ENCODE measurements around the gene PCDHGC4. TPM values are rescaled to one million over a fixed set of nuclear protein-coding genes. Genes with fewer than 3 reads are reported as not detected.

The PCDHGC4 gene
- total RNA-seq, 2 experiments from 2014 or later = not detected

DNA sequence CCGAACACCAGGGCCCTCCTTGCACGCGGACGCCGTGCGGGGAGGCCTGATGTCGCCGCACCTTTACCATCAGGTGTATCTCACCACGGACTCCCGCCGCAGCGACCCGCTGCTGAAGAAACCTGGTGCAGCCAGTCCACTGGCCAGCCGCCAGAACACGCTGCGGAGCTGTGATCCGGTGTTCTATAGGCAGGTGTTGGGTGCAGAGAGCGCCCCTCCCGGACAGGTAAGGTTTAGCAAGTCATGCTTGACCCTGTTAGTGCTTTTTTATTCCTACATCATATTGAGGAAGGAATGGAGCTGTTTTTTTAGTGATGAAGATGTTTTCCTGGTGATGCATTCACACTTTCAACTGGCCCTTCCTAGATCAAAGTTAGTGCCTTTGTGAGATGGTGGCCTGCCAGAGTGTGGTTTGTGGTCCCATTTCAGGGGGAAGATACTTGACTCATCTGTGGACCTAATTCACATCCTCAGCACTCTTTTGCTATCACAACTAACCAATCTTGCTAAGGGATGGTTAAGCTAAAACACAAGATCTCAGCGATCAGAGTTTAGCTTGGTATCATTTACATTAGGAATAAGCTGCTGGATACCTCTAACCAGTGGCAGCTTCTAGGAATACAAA, 6.4 kb upstream of the PCDHGC4 start:
- H3K9me3 Mint-ChIP-seq = no peaks in the 10 kb centered on the region
- H3K4me1 Mint-ChIP-seq (ENCODE audit: low read depth) = peaks cover 20% of the 10 kb centered on the region
- H3K4me3 Mint-ChIP-seq = no peak overlapping the region
- ChIA-PET CTCF (interaction anchor here (0.6 to 1.3 kb wide), 7 partner anchors 17 to 89 kb away, joined by 3 to 4 read pairs (median 3); partner anchors contain the start of genes PCDHGA10 and PCDHGA12), POLR2A (no interaction called here)
- H3K36me3 Mint-ChIP-seq = no peaks in the 10 kb centered on the region
- H3K27ac Mint-ChIP-seq = no peak overlapping the region
- DNase-seq = no peak
- H3K27me3 Mint-ChIP-seq = peaks cover 61% of the 10 kb centered on the region
- intact Hi-C loops (cut with micrococcal nuclease) = loop anchor here (5.0 kb wide), 2 partner anchors 56 to 84 kb away; partner anchors contain the start of gene PCDHGA11

DNA sequence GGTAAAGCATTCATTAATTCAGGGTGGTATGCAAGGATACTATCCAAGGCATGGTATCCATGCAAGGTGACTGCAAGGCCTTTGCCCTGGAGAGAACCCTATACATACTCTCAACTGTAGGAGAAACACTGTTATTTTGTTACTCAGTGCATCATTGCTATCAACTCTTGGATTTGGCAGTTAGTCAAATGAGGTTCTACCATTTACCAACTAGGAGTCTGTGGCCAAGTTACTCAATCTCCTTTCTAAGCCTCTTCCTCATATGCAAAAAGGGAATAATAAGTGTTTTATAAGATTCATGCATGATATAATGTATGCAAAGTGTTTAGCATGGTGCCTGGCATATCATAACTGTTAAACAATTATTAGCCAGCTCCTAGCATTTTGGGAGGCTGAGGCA, 5.1 kb upstream of the PCDHGC4 start:
- Mint-ChIP-seq H3K9me3 (no peaks in the 10 kb centered on the region), H3K4me3 (no peak overlapping the region), H3K27me3 (peaks cover 72% of the 10 kb centered on the region), H3K27ac (no peak overlapping the region), H3K4me1 (ENCODE audit: low read depth) (peaks cover 23% of the 10 kb centered on the region), H3K36me3 (no peaks in the 10 kb centered on the region)
- ChIA-PET CTCF (interaction anchor here (1.7 kb wide), 1 partner anchor 31 kb away, joined by 6 read pairs; no protein-coding TSS in a partner anchor), POLR2A (no interaction called here)
- intact Hi-C loops (cut with micrococcal nuclease) = loop anchor here (5.0 kb wide), 2 partner anchors 57 to 83 kb away; partner anchors contain the start of gene PCDHGA11
- DNase-seq = no peak

DNA sequence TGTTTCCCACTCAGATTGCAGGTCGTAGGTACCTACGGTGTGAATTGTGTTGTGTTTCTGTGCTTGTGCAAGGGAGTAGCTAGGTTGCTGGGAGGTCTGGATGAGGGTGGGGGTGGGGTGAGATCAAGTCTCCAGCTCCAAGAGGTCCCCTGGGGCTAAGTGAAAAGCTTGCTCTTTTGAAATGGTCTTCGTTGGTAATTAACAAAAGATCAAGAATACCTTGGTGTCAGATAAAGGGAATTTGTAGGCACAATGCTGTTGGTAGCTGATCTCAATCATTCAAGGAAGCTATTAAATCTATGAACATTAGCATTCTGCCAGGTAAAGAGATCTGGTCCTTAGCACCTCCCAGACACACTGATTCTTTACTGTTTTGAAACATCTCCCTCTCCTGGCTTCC, 928 bp upstream of the PCDHGC4 start:
- ChIA-PET CTCF (interaction anchor here (0.6 to 1.6 kb wide), 5 partner anchors 9 to 72 kb away, joined by 3 to 6 read pairs (median 4); partner anchors contain the start of gene PCDHGA11), POLR2A (no interaction called here)
- intact Hi-C loops (cut with micrococcal nuclease) = no loop called here
- Mint-ChIP-seq H3K36me3 (no peaks in the 10 kb centered on the region), H3K27ac (no peak overlapping the region), H3K9me3 (no peaks in the 10 kb centered on the region), H3K27me3 (peaks cover 71% of the 10 kb centered on the region), H3K4me1 (ENCODE audit: low read depth) (peaks cover 10% of the 10 kb centered on the region), H3K4me3 (no peak overlapping the region)
- no peak for DNase-seq

DNA sequence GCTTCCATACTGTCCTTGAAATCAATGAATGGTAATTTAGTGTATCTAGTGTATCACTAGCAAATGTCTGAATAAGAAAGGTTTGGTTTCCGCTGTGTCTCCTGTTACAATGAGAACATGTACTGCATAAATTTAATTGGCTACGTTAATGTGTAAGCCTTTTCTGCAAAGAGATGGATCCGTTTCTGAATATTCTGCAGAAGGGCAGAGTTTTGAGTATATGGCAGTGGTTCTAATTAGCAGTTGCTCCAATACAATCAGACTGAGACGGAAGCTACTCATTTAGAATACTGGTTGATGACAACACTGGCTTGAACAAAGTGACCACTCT, 555 bp upstream of the PCDHGC4 start:
- POLR2A ChIA-PET = no interaction called here
- Mint-ChIP-seq H3K9me3 (no peaks in the 10 kb centered on the region), H3K27ac (no peak overlapping the region), H3K36me3 (no peaks in the 10 kb centered on the region), H3K27me3 (peaks cover 72% of the 10 kb centered on the region), H3K4me1 (ENCODE audit: low read depth) (peaks cover 10% of the 10 kb centered on the region), H3K4me3 (no peak overlapping the region)
- CTCF ChIA-PET = interaction anchor here (0.6 to 1.6 kb wide), 7 partner anchors 9 to 72 kb away, joined by 3 to 6 read pairs (median 4); partner anchors contain the start of gene PCDHGA11
- intact Hi-C loops (cut with micrococcal nuclease) = no loop called here
- DNase-seq = no peak

DNA sequence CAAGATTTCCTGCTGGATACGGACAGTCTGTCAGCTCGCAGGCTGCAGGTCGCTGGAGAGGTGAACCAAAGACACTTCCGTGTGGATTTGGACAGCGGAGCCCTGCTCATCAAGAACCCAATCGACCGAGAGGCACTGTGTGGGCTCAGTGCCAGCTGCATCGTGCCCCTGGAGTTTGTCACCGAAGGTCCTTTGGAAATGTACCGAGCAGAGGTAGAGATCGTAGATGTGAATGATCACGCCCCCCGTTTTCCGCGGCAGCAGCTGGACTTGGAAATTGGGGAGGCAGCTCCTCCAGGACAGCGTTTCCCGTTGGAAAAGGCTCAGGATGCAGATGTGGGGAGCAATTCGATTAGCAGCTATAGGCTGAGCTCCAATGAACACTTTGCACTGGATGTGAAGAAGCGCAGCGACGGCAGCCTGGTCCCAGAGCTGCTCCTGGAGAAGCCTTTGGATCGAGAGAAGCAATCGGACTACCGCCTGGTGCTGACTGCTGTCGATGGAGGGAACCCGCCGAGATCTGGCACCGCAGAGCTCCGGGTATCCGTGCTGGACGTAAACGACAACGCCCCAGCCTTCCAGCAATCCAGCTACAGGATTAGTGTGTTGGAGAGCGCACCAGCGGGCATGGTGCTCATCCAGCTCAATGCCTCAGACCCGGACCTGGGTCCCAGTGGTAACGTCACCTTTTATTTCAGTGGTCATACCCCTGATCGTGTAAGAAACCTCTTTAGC, 658 bp downstream of the PCDHGC4 start:
- intact Hi-C loops (cut with micrococcal nuclease) = no loop called here
- DNase-seq = no peak
- no peak overlapping the region for H3K4me3 Mint-ChIP-seq
- no peaks in the 10 kb centered on the region for H3K36me3 Mint-ChIP-seq
- H3K27ac Mint-ChIP-seq = no peak overlapping the region
- H3K4me1 Mint-ChIP-seq (ENCODE audit: low read depth) = peaks cover 10% of the 10 kb centered on the region
- ChIA-PET POLR2A (interaction anchor here (1.0 kb wide), 1 partner anchor 10 kb away, joined by 4 read pairs; the partner anchor contains the start of gene PCDHGC3), CTCF (interaction anchor here (0.9 to 1.6 kb wide), 4 partner anchors 9 to 41 kb away, joined by 3 to 6 read pairs (median 4); partner anchors contain the start of gene PCDHGC3)
- H3K9me3 Mint-ChIP-seq = no peaks in the 10 kb centered on the region
- H3K27me3 Mint-ChIP-seq = peaks cover 75% of the 10 kb centered on the region

DNA sequence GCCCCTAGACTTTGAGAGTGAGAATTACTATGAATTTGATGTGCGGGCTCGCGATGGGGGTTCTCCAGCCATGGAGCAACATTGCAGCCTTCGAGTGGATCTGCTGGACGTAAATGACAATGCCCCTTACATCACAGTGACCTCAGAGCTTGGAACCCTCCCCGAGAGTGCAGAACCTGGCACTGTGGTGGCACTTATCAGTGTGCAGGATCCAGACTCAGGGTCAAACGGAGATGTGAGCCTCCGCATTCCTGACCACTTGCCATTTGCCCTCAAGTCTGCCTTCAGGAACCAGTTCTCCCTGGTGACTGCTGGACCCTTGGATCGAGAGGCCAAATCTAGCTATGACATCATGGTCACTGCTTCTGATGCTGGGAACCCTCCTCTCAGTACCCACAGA, 1.3 kb downstream of the PCDHGC4 start:
- intact Hi-C loops (cut with micrococcal nuclease) = no loop called here
- H3K4me1 Mint-ChIP-seq (ENCODE audit: low read depth) = peaks cover 10% of the 10 kb centered on the region
- H3K27me3 Mint-ChIP-seq = peaks cover 77% of the 10 kb centered on the region
- H3K4me3 Mint-ChIP-seq = no peak overlapping the region
- no peak overlapping the region for H3K27ac Mint-ChIP-seq
- H3K9me3 Mint-ChIP-seq = no peaks in the 10 kb centered on the region
- ChIA-PET POLR2A (interaction anchor here (1.0 kb wide), 1 partner anchor 10 kb away, joined by 4 read pairs; the partner anchor contains the start of gene PCDHGC3), CTCF (interaction anchor here (0.9 to 1.6 kb wide), 5 partner anchors 10 to 116 kb away, joined by 3 to 6 read pairs (median 4); partner anchors contain the start of genes PCDHGB3 and PCDHGC3)
- no peaks in the 10 kb centered on the region for H3K36me3 Mint-ChIP-seq
- DNase-seq = no peak

DNA sequence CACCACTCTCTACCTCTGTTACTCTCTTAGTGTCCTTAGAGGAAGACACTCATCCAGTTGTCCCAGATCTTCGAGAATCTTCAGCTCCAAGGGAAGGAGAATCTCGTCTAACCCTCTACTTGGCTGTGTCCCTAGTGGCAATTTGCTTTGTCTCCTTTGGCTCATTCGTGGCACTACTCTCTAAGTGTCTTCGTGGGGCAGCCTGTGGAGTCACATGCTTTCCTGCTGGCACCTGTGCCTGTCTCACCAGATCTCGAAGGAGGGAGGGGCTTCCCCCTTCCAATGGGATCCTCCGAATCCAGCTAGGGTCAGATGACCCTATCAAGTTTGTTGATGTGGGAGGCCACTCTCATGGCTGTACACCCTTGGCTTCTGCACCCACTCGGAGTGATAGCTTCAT, 2.3 kb downstream of the PCDHGC4 start:
- Mint-ChIP-seq H3K27ac (no peak overlapping the region), H3K9me3 (no peaks in the 10 kb centered on the region), H3K4me1 (ENCODE audit: low read depth) (peaks cover 12% of the 10 kb centered on the region), H3K4me3 (no peak overlapping the region), H3K27me3 (peaks cover 81% of the 10 kb centered on the region), H3K36me3 (no peaks in the 10 kb centered on the region)
- no peak for DNase-seq
- intact Hi-C loops (cut with micrococcal nuclease) = no loop called here
- ChIA-PET POLR2A (no interaction called here), CTCF (interaction anchor here (1.0 kb wide), 1 partner anchor 117 kb away, joined by 3 read pairs; the partner anchor contains the start of gene PCDHGB3)

DNA sequence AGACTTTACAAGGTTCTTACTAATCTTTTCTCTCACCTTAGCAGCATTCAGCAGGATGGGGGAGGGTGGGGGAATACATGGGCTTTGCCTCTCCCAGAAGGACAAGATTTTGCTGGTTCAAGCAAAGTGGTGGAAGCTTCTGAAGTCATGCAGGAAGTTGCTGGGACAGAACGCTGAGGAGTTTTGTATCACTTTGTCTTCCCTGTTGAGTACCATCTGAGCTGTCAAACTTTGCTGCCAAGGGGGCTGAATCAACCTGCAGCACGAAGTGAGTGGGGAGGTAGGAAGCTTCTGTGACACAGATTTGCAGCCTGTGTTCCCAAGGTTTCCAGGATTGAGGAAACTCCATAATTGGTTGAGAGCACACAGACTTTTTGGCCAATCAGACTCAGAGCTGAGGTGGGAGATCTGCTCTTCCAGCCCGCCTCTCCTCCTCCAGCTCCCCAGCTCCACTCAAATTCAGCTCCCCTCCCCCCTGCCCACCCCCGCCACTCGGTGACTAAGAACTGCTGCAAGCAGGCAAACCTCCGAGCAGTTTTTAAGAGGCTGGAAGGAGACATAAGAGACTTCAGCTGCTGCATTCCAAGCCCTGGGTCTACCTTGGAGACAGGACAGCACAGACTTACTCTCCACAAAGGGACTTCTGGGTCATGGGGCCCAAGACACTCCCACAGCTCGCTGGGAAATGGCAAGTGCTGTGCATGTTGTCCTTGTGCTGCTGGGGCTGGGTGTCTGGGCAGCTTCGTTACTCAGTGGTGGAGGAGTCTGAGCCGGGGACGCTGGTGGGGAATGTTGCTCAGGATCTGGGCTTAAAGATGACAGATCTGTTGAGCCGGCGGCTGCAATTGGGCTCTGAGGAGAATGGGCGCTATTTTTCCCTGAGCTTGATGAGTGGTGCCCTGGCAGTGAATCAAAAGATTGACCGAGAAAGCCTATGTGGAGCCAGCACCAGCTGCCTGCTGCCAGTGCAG, 4.0 kb downstream of the PCDHGC4 start, which contains the start of gene PCDHGC5:
Gene PCDHGC5, plus strand, starts transcription at position 491 of the 971 bp plus-strand sequence. Its CDS starts 160 bp downstream, at position 651.
- H3K27me3 Mint-ChIP-seq = peaks cover 78% of the 10 kb centered on the region
- ChIA-PET POLR2A (no interaction called here), CTCF (no interaction called here)
- H3K4me1 Mint-ChIP-seq (ENCODE audit: low read depth) = peaks cover 17% of the 10 kb centered on the region
- intact Hi-C loops (cut with micrococcal nuclease) = no loop called here
- H3K4me3 Mint-ChIP-seq = no peak within 1 kb of the TSS
- H3K27ac Mint-ChIP-seq = no peak within 1 kb of the TSS
- H3K9me3 Mint-ChIP-seq = no peaks in the 10 kb centered on the region
- H3K36me3 Mint-ChIP-seq = no peaks in the 10 kb centered on the region
- DNase-seq = no peak

DNA sequence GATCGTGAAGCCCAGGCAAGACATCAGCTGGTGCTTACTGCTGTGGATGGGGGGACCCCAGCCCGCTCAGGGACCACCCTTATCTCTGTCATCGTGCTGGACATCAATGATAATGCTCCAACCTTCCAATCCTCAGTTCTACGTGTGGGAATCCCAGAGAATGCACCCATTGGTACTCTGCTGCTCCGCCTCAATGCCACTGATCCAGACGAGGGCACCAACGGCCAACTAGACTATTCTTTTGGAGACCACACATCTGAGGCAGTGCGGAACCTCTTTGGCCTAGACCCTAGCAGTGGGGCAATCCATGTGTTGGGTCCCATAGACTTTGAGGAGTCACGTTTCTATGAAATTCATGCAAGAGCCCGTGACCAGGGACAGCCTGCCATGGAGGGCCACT, 5.0 kb downstream of the PCDHGC4 start:
- no peaks in the 10 kb centered on the region for H3K36me3 Mint-ChIP-seq
- intact Hi-C loops (cut with micrococcal nuclease) = no loop called here
- peaks cover 81% of the 10 kb centered on the region for H3K27me3 Mint-ChIP-seq
- DNase-seq = no peak
- H3K4me1 Mint-ChIP-seq (ENCODE audit: low read depth) = peaks cover 14% of the 10 kb centered on the region
- CTCF ChIA-PET = no interaction called here
- H3K4me3 Mint-ChIP-seq = no peak overlapping the region
- H3K27ac Mint-ChIP-seq = no peak overlapping the region
- POLR2A ChIA-PET = no interaction called here
- no peaks in the 10 kb centered on the region for H3K9me3 Mint-ChIP-seq

DNA sequence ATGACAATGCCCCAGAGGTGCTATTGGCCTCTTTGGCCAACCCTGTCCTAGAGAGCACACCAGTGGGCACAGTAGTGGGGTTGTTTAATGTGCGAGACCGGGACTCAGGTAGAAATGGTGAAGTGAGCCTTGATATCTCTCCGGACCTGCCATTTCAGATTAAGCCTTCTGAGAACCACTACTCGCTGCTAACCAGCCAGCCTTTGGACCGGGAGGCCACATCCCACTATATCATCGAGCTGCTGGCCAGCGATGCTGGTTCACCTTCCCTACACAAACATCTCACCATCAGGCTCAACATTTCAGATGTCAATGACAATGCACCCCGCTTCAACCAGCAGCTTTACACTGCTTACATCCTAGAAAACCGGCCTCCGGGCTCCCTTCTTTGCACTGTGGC, 5.4 kb downstream of the PCDHGC4 start:
- ChIA-PET POLR2A (no interaction called here), CTCF (no interaction called here)
- no peak for DNase-seq
- Mint-ChIP-seq H3K4me1 (ENCODE audit: low read depth) (peaks cover 10% of the 10 kb centered on the region), H3K9me3 (no peaks in the 10 kb centered on the region), H3K27ac (no peak overlapping the region), H3K36me3 (no peaks in the 10 kb centered on the region), H3K4me3 (no peak overlapping the region), H3K27me3 (peaks cover 78% of the 10 kb centered on the region)
- intact Hi-C loops (cut with micrococcal nuclease) = no loop called here

DNA sequence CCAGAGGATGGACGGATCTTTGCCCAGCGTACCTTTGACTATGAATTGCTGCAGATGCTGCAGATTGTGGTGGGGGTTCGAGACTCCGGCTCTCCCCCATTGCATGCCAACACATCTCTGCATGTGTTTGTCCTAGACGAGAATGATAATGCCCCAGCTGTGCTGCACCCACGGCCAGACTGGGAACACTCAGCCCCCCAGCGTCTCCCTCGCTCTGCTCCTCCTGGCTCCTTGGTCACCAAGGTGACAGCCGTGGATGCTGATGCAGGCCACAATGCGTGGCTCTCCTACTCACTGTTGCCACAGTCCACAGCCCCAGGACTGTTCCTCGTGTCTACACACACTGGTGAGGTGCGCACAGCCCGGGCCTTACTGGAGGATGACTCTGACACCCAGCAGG, 5.9 kb downstream of the PCDHGC4 start:
- intact Hi-C loops (cut with micrococcal nuclease) = no loop called here
- Mint-ChIP-seq H3K9me3 (no peaks in the 10 kb centered on the region), H3K27ac (no peak overlapping the region), H3K4me1 (ENCODE audit: low read depth) (peaks cover 12% of the 10 kb centered on the region), H3K4me3 (no peak overlapping the region), H3K36me3 (no peaks in the 10 kb centered on the region), H3K27me3 (peaks cover 78% of the 10 kb centered on the region)
- ChIA-PET POLR2A (no interaction called here), CTCF (interaction anchor here (3.1 kb wide), 1 partner anchor 22 kb away, joined by 16 read pairs; no protein-coding TSS in a partner anchor)
- no peak for DNase-seq
